Raji (cell line): ENCODE data around the gene DDX10.

Experiments used
- POLR2A ChIP-seq: IDR thresholded peaks from 2 replicates; pipeline ENCODE4 v1.6.1; 2011; ENCODE audit warnings: low read depth, low read length, control low read depth; ENCODE audit not compliant: insufficient read depth

The DDX10 gene

GRCh38 chr11:108732395-108732794, 67.5 kb downstream of the DDX10 start:
- TF ChIP-seq POLR2A: no peak

- TF ChIP-seq POLR2A: no peak
Observed at GRCh38 chr11:108733479-108734116, 68.7 kb downstream of the DDX10 start.

DNA sequence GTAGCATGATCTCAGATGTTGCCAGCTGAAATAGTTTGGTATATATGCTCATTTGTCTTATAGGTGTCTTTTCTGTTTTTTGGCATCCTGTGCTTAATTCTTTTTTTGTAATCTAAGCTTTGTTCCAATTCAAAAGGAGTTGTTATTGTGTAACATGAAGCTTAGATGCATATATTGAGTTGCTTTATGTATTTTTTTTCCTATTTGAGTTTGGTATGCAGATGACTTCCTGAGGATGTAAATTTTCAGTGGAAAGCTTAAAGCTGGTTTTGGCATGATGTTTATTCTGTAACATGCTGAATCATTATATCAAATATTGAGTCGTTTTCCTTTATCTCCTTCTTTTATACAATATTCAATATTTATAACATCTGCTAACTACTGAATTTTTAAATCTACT, 69.4 kb downstream of the DDX10 start:
- TF ChIP-seq POLR2A: no peak

- no peak for TF ChIP-seq POLR2A
Observed at GRCh38 chr11:108734956-108735559, 70.2 kb downstream of the DDX10 start.

- TF ChIP-seq POLR2A: no peak
Observed at GRCh38 chr11:108743851-108744250, 79.0 kb downstream of the DDX10 start.

- no peak for TF ChIP-seq POLR2A
Observed at GRCh38 chr11:108748968-108749367, 84.1 kb downstream of the DDX10 start.

DNA sequence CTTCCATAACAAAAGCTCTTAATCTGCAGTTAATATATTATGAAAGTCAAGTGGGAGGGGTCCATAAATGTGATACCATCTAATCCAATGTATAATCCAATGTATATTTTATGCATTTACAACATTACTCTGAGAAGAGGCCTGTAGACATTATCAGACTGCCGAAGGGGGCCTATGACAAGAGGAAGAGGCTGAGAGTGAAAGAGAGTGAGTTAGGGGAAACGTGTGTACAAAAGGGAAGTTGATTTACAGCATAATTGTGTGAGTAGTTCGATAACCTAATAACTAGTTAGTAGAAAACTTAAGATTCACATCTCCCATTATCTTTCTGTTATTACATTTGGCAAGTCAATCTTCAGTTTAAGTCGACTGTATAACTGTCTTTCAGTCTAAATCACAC, 86.6 kb downstream of the DDX10 start:
- TF ChIP-seq POLR2A: no peak

DNA sequence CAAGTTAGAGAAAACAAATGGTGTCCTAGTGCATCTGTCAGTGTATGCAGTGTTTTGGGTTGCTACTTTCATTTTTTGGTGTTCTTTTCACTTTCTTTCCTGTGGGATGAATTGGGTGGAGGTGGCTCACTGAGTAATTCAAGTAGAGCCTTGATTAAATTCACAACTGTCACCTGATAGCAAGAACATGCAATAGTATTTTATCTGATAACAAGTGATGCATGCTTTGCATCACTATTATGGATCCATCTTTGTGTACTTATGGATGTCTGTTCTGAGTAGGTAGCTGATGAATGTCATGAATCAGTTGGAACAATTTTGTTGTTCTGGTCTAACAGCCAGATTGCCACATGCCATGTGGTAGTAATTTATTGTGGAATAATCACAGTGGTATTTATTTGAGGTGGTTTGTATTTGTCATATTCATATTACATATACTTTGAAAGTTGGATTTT, 87.5 kb downstream of the DDX10 start:
- TF ChIP-seq POLR2A: no peak

- TF ChIP-seq POLR2A: no peak
Observed at GRCh38 chr11:108754901-108755625, 90.2 kb downstream of the DDX10 start.

DNA sequence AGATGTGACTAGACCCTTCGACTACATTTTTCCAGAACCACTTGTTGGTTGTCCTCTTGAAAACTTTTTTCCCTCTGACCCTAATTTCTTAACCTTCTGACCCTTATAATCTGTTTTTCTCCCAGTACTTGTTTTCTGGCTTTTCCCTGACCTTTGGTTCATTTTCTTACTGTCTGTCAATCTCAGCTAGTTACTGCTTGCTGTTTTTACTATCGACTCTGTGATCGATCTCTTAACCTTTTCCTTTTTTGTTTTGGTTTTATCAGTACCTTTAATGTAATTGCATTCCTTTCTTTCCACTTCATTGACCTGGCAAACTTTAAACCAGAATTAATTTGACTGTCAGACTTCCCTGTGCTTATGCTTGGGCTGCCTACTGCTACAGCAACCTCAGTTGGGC, 92.8 kb downstream of the DDX10 start:
- no peak for TF ChIP-seq POLR2A

DNA sequence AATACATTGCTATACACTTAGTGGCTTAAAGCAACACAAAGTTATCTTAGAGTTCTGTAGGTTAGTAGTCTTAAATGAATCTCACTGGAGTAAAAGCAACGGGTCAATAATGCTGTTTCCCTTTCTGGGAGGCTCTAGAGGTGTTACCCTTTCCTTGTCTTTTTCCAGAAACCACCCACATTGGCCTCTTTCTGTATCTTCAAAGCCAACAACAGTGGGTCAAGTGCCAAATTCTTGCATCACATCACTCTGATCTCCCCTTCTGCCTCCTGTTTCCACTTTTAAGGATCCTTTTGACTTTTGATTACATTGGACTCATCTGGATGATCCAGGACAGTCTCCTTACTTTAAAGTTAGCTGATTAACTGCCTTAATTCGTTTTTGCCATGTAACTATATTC, 93.6 kb downstream of the DDX10 start:
- TF ChIP-seq POLR2A: no peak

- no peak for TF ChIP-seq POLR2A
Observed at GRCh38 chr11:108766596-108767173, 101.8 kb downstream of the DDX10 start.

- no peak for TF ChIP-seq POLR2A
Observed at GRCh38 chr11:108768370-108768769, 103.5 kb downstream of the DDX10 start.

DNA sequence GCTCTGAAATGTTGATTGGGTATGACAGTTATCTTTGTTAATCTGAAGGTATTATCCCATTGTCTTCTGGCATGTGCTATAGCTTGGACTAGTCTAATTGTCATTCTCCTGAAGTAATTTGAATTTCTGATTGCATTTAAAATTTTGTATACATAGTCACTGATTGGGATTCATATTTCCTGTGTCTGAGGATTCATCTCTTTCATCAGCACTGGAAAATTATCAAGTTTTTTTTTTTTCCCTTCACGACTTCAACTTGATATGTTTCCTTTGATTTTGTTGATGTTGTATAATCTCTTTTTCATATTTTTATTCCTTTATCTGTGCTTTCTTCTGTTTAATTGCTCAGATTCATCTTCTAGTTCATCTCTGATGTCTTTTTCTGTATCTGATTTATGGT, 104.1 kb downstream of the DDX10 start:
- no peak for TF ChIP-seq POLR2A

- TF ChIP-seq POLR2A: no peak
Observed at GRCh38 chr11:108774037-108774730, 109.3 kb downstream of the DDX10 start.
